Lower lobe of right lung (tissue), 2 donors: ENCODE measurements around the gene NPY5R. TPM values are rescaled to one million over a fixed set of nuclear protein-coding genes. Genes with fewer than 3 reads are reported as not detected.

ENCODE experiments used
- ATAC-seq, 2 donors: fragments of 200-7000 bp; cut with Tn5 transposase; one replicate each; pipeline ENCODE4 v1.9.1; 2020 to 2022; ENCODE audit warnings: mild to moderate bottlenecking in 2 of 2, moderate library complexity in 2 of 2
- DNase-seq: peaks from one replicate; pipeline ENCODE4 v3.0.0-alpha.2; 2020
- H3K27ac ChIP-seq: fragments of 200-600 bp; one replicate; pipeline ENCODE4 v1.8.0; 2022
- H3K27me3 ChIP-seq: fragments of 200-600 bp; one replicate; pipeline ENCODE4 v1.8.0; 2022; ENCODE audit warnings: low read depth
- H3K36me3 ChIP-seq: fragments of 200-600 bp; one replicate; pipeline ENCODE4 v1.8.0; 2022; ENCODE audit warnings: mild to moderate bottlenecking
- H3K4me1 ChIP-seq: fragments of 200-600 bp; one replicate; pipeline ENCODE4 v1.8.0; 2022
- H3K4me3 ChIP-seq: fragments of 200-600 bp; one replicate; pipeline ENCODE4 v1.8.0; 2022; ENCODE audit warnings: mild to moderate bottlenecking
- H3K9me3 ChIP-seq: fragments of 200-600 bp; one replicate; pipeline ENCODE4 v1.8.0; 2022
- intact Hi-C: fragments of 100-400 bp; cut with DNase I; formaldehyde crosslinking; loops from one replicate; pipeline ENCODE4 v1.11.0; 2022
- total RNA-seq: library from RNA; stranded (reverse); fragmentation: NEBNext Ultra II Directional; extraction: Animal tissue kit (Norgen Biotek cat#: 25700); gene quantifications from one replicate; pipeline ENCODE4 v1.2.1, GENCODE V29; 2021
- TF ChIP-seq, protein P1 (sequence below): fragments of 200-600 bp; IDR thresholded peaks from one replicate; pipeline ENCODE4 v1.8.0; 2022; ENCODE audit warnings: antibody characterized with exemption, mild to moderate bottlenecking
- donor health status: DM: no; HTN: yes; CAD: no; lungs with severe emphysema.

NPY5R gene
- total RNA-seq, 1 donor from 2014 or later = not detected

DNA sequence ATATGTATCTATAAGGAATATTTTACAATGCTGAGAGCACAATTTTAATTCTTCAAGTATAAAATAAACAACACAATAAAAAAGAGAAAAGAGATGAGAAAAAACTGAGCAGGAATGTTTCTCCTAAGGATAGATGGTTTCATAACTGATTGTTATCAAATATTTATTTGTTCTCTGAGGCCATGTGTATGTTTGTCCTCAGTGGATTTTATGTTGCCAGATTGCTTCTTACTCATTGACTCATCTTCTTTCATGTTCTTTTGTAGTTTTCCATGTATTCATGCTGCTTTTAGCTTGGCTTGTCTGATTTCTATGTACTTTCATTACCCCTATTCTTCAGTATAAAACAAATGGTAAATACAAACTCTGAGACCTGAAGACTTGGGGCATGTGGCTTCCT is 41.2 kb downstream of the NPY5R start:
- H3K27me3 ChIP-seq = no peaks in the 10 kb centered on the region
- H3K36me3 ChIP-seq = no peaks in the 10 kb centered on the region
- TF ChIP-seq, protein P1, sequence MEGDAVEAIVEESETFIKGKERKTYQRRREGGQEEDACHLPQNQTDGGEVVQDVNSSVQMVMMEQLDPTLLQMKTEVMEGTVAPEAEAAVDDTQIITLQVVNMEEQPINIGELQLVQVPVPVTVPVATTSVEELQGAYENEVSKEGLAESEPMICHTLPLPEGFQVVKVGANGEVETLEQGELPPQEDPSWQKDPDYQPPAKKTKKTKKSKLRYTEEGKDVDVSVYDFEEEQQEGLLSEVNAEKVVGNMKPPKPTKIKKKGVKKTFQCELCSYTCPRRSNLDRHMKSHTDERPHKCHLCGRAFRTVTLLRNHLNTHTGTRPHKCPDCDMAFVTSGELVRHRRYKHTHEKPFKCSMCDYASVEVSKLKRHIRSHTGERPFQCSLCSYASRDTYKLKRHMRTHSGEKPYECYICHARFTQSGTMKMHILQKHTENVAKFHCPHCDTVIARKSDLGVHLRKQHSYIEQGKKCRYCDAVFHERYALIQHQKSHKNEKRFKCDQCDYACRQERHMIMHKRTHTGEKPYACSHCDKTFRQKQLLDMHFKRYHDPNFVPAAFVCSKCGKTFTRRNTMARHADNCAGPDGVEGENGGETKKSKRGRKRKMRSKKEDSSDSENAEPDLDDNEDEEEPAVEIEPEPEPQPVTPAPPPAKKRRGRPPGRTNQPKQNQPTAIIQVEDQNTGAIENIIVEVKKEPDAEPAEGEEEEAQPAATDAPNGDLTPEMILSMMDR = no peak
- no peaks in the 10 kb centered on the region for H3K9me3 ChIP-seq
- H3K4me1 ChIP-seq = no peaks in the 10 kb centered on the region
- H3K4me3 ChIP-seq = no peak overlapping the region
- H3K27ac ChIP-seq = no peak overlapping the region
- intact Hi-C loops = no loop called here
- no peak for DNase-seq
- no peak for ATAC-seq

DNA sequence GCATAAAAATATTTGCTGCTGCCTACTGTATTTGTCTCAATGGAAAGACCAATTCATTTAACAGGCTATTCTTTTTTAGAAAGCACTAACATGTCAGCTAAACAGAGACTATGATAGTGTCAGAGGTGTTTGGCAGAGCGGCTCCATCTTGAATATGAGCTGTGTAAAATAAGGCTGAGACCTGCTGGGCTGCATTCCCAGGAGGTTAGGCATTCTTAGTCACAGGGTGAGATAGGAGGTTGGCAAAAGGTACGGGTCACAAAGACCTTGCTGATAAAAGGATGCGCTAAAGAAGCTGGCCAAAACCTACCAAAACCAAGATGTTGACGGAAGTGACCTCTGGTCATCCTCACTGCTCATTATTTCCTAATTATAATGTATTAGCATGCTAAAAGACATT is 41.8 kb downstream of the NPY5R start:
- no peaks in the 10 kb centered on the region for H3K36me3 ChIP-seq
- H3K27ac ChIP-seq = no peak overlapping the region
- H3K4me3 ChIP-seq = no peak overlapping the region
- H3K4me1 ChIP-seq = no peaks in the 10 kb centered on the region
- ATAC-seq (no peak), DNase-seq (no peak)
- intact Hi-C loops = no loop called here
- no peaks in the 10 kb centered on the region for H3K27me3 ChIP-seq
- TF ChIP-seq, protein P1 = no peak
- H3K9me3 ChIP-seq = no peaks in the 10 kb centered on the region

DNA sequence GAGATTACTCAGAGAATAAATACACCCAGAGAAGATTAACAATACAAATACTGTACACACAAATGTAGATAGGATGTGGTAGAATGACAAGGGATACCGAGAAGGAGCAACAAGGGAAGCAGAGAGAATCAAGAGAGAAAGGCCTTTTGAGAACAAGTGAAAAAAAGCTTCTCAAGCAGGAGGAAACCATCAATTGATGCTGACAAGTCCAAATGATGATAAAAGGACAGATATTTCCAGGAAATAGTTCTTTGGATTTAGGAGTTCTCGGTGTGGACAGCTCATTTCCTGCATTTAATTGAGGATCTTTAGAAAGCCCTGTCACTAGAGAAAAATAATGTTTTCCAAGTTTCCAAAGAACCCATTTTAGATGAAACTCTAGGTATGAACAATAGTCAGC is 48.1 kb downstream of the NPY5R start:
- no peak overlapping the region for H3K27ac ChIP-seq
- no peak overlapping the region for H3K4me3 ChIP-seq
- no peaks in the 10 kb centered on the region for H3K4me1 ChIP-seq
- H3K27me3 ChIP-seq = no peaks in the 10 kb centered on the region
- ATAC-seq = no peak
- DNase-seq = no peak
- intact Hi-C loops = no loop called here
- no peaks in the 10 kb centered on the region for H3K9me3 ChIP-seq
- no peaks in the 10 kb centered on the region for H3K36me3 ChIP-seq
- TF ChIP-seq, protein P1 = no peak

DNA sequence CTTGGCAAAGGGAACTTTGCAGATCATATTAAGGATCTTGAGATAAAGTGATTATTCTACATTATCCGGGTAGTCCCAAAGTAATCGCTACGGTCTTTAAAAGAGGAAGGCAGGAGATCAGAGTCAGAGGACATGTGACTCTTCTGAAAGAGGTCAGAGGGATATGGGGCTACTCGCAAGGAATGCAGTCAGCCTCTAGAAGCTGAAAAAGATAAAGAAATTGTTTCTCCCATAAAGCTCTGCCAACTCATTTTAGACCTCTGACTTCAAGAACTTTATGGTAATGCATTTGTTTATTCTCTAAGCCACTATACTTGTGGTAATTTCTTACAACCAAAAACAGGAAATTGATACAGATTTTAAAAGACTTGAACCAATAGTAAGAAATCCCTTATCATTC is 48.6 kb downstream of the NPY5R start:
- Histone ChIP-seq H3K9me3 (no peaks in the 10 kb centered on the region), H3K27me3 (no peaks in the 10 kb centered on the region), H3K4me3 (no peak overlapping the region), H3K4me1 (no peaks in the 10 kb centered on the region), H3K27ac (no peak overlapping the region), H3K36me3 (no peaks in the 10 kb centered on the region)
- TF ChIP-seq, protein P1 = no peak
- intact Hi-C loops = no loop called here
- DNase-seq (no peak), ATAC-seq (no peak)

DNA sequence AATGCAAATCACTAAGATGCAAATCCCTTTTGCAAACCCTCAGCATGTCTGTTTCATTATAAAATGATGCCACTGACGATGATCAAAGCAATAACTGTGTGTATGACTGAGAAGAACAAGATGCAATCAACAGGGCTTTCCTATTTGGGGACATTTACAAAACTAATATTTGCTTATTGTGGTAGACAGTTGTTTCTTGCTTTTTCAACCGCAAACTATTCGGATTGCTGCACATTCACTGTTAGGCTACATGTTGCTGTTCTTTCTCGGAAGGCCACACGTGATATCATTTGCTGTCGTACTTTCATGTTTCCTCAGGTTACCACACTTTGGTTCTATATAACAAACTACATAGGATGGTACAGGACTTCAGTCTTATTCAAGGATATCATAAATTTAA is 49.8 kb downstream of the NPY5R start:
- no peaks in the 10 kb centered on the region for H3K9me3 ChIP-seq
- H3K4me3 ChIP-seq = no peak overlapping the region
- DNase-seq (no peak), ATAC-seq (no peak)
- H3K4me1 ChIP-seq = no peaks in the 10 kb centered on the region
- no peaks in the 10 kb centered on the region for H3K36me3 ChIP-seq
- H3K27ac ChIP-seq = no peak overlapping the region
- TF ChIP-seq, protein P1 = no peak
- intact Hi-C loops = no loop called here
- H3K27me3 ChIP-seq = no peaks in the 10 kb centered on the region

DNA sequence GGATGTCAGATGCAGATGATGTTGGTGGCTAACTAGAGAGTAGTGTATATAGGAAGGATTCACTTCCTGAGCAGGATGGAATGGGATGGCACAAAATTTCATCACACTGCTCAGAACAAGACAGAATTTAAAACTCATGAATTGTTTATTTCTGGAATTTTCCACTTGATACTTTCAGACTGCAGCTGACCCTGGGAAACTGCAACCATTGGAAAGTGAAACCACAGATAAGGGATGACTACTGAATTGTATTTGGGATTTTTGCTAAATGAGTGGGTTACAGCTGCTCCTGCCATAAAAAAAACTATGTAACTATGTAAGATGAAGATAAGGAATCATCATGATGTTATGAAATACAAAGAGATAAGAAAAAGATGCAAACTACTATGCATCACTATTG is 51.4 kb downstream of the NPY5R start:
- Histone ChIP-seq H3K9me3 (no peaks in the 10 kb centered on the region), H3K27me3 (no peaks in the 10 kb centered on the region), H3K36me3 (no peaks in the 10 kb centered on the region), H3K4me3 (no peak overlapping the region), H3K27ac (no peak overlapping the region), H3K4me1 (no peaks in the 10 kb centered on the region)
- DNase-seq = no peak
- no peak for ATAC-seq
- TF ChIP-seq, protein P1 = no peak
- intact Hi-C loops = no loop called here
